SH-SY5Y (cell line): ENCODE results near the gene ZBTB7C.

Experiments used
- GATA2 ChIP-seq: IDR thresholded peaks from 2 replicates; pipeline ENCODE4 v1.6.1; 2011; ENCODE audit warnings: mild to moderate bottlenecking, low read depth, low read length
- GATA3 ChIP-seq: IDR thresholded peaks from 2 replicates; pipeline ENCODE4 v1.6.1; 2011; ENCODE audit warnings: low read depth, mild to moderate bottlenecking, low read length, moderate library complexity

DNA sequence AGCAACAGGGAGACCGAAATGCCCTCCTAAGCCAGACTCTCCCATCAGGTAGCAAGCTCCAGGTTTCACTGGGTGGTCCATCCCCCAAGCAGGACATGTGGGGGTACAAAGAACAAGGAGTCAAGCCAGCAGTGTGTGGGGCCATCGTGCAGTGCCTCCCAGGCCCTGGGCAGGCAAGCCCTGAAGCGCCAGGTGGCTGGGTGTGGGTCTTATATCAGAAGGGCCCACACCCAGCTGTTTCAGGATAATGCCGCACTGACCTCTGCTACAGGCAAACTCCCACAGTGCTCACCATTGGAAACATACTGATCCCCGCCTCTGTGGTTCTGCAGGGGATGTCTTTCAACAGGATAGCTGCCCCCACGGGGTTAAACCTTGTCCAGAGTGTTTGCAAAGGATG lies 304.5 kb downstream of the ZBTB7C start:
- no peak for TF ChIP-seq GATA2
- TF ChIP-seq GATA3, result no peak
